ENCODE measurements around the gene TMEM117. TPM values are rescaled to one million over a fixed set of nuclear protein-coding genes. Genes with fewer than 3 reads are reported as not detected.

TMEM117 gene
- total and polyA plus RNA-seq, 2 donors (not counting 3 experiments of a cell fraction or from before 2014, with no cell fraction given): 1.2 to 3.8 TPM

DNA sequence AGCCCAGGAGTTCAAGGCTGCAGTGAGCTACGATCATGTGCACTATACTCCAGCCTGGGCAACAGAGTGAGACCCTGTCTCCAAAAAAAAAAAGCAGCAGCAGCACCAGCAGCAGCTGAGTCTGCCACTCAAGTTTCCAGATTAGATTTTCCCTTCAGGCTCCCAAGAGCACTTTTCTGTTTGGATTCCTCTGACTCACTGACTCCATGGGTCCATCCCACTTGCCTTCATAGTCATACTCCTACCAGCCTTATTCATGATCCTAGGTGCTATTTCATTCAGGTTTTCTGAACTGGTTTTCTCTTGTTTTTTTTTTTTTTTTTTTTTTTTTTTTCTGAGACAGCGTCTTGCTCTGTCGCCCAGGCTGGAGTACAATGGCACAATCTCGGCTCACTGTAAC, 23.0 kb upstream of the TMEM117 start:
- TF ChIP-seq, protein P1, sequence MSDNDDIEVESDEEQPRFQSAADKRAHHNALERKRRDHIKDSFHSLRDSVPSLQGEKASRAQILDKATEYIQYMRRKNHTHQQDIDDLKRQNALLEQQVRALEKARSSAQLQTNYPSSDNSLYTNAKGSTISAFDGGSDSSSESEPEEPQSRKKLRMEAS (IDR thresholded peaks at IDR 0.05; ENCODE audit: insufficient read depth, insufficient read length): no peak
- no peak for TF ChIP-seq EZH2 (IDR thresholded peaks at IDR 0.05; ENCODE audit: borderline replicate concordance, low read depth, low read length, severe bottlenecking)
- no peak for TF ChIP-seq JUN (IDR thresholded peaks at IDR 0.05; ENCODE audit: borderline replicate concordance, insufficient read depth, insufficient read length, low read depth)
- TF ChIP-seq POLR2AphosphoS5 (IDR thresholded peaks at IDR 0.05; ENCODE audit: insufficient read depth, low read depth, low read length): no peak
- TF ChIP-seq GATA2 (IDR thresholded peaks at IDR 0.05; ENCODE audit: insufficient read depth, insufficient read length, low read depth, low read length): no peak
- TF ChIP-seq FOS (IDR thresholded peaks at IDR 0.05; ENCODE audit: borderline replicate concordance, insufficient read depth, low read length): no peak
- no peak for TF ChIP-seq MYC (IDR thresholded peaks at IDR 0.05; ENCODE audit: low read depth, low read length)
- TF ChIP-seq, protein P2, sequence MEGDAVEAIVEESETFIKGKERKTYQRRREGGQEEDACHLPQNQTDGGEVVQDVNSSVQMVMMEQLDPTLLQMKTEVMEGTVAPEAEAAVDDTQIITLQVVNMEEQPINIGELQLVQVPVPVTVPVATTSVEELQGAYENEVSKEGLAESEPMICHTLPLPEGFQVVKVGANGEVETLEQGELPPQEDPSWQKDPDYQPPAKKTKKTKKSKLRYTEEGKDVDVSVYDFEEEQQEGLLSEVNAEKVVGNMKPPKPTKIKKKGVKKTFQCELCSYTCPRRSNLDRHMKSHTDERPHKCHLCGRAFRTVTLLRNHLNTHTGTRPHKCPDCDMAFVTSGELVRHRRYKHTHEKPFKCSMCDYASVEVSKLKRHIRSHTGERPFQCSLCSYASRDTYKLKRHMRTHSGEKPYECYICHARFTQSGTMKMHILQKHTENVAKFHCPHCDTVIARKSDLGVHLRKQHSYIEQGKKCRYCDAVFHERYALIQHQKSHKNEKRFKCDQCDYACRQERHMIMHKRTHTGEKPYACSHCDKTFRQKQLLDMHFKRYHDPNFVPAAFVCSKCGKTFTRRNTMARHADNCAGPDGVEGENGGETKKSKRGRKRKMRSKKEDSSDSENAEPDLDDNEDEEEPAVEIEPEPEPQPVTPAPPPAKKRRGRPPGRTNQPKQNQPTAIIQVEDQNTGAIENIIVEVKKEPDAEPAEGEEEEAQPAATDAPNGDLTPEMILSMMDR (IDR thresholded peaks at IDR 0.05; ENCODE audit: extremely low read depth in 1 of 2, insufficient read depth in 1 of 2, low read depth in 1 of 2, low read length in 2 of 2): no peak
- no peak for TF ChIP-seq POLR2A (IDR thresholded peaks at IDR 0.05; ENCODE audit: low read depth, low read length)
- no peak overlapping the region for H3K27ac ChIP-seq (ENCODE audit: insufficient read depth, low read depth, low read length)
- H3K9me3 ChIP-seq (replicated peaks; ENCODE audit: control insufficient read depth, insufficient read depth, low read length): no peaks in the 10 kb centered on the region
- FAIRE-seq: no peak
- no peaks in the 10 kb centered on the region for H3K36me3 ChIP-seq (ENCODE audit: control insufficient read depth in 2 of 2, extremely low read depth in 1 of 2, insufficient read depth in 2 of 2, low read length in 2 of 2)
- no peak overlapping the region for H2AFZ ChIP-seq (ENCODE audit: low read depth, low read length)
- CTCF ChIA-PET: interaction anchor here (1.4 kb wide), 1 partner anchor 11 kb away, joined by 7 read pairs; no protein-coding TSS in a partner anchor
- H3K9me1 ChIP-seq (replicated peaks; ENCODE audit: control insufficient read depth, extremely low read depth, insufficient read depth, low read length): no peaks in the 10 kb centered on the region
- H3K4me1 ChIP-seq (ENCODE audit: control insufficient read depth, extremely low read depth, insufficient read depth, low read length): no peaks in the 10 kb centered on the region
- dilution Hi-C loops (cut with MboI; ENCODE audit: extremely low pct_ligation_motif_present, low sequenced_read_pairs): no loop called here
- POLR2A ChIA-PET: no interaction called here
- intact Hi-C loops (cut with micrococcal nuclease): no loop called here
- no TSS peak for BruUV-seq (replicated peaks)
- H3K79me2 ChIP-seq (ENCODE audit: control insufficient read depth, insufficient read depth, low read length): no peaks in the 10 kb centered on the region
- no peak overlapping the region for H3K9ac ChIP-seq (replicated peaks; ENCODE audit: extremely low read depth, insufficient read depth, low read length)
- H3K27me3 ChIP-seq (ENCODE audit: control insufficient read depth in 2 of 2, insufficient read depth in 2 of 2, low read length in 2 of 2): peaks cover 14 to 26% of the 10 kb centered on the region in 2 experiments
- no peak overlapping the region for H3K4me2 ChIP-seq (ENCODE audit: insufficient read depth, low read length)
- no peaks in the 10 kb centered on the region for H4K20me1 ChIP-seq (replicated peaks; ENCODE audit: control insufficient read depth, extremely low read depth, insufficient read depth, low read length)
- no peak for DNase-seq (ENCODE audit: low read depth, low spot score)
- no peak overlapping the region for H3K4me3 ChIP-seq (replicated peaks in 1 of 3; ENCODE audit: insufficient read depth in 1 of 3, low read depth in 1 of 3, low read length in 3 of 3)

Data from endothelial cell of umbilical vein (primary cell).